Hematopoietic multipotent progenitor cell (in vitro differentiated cells): ENCODE data around the gene TGFB2. TPM values are rescaled to one million over a fixed set of nuclear protein-coding genes. Genes with fewer than 3 reads are reported as not detected.

ENCODE experiments used
- DNase-seq, 3 donors: peaks; one replicate each; pipeline ENCODE4 v3.0.0-alpha.2; 2011 to 2015; ENCODE audit warnings: low read depth in 2 of 3, low spot score in 2 of 3
- small RNA-seq: library from RNA; depleted of rRNA; stranded (forward); fragments of <200 nt; gene quantifications from one replicate; pipeline ENCODE3, GENCODE V24; 2012
- total RNA-seq: library from RNA; depleted of rRNA; stranded (reverse); fragments of >200 nt; gene quantifications from one replicate; pipeline ENCODE4 v1.2.3, GENCODE V29; 2012

Gene TGFB2
- total RNA-seq, 1 donor = under 0.01 TPM

- no peak for DNase-seq
These were observed 134.4 kb downstream of the TGFB2 start for GRCh38 chr1:218479436-218480115.

GRCh38 chr1:218480137-218480536, 135.0 kb downstream of the TGFB2 start:
- no peak for DNase-seq

GRCh38 chr1:218480588-218481099, 135.5 kb downstream of the TGFB2 start:
- no peak for DNase-seq

- no peak for DNase-seq
These were observed 136.1 kb downstream of the TGFB2 start for GRCh38 chr1:218481116-218481775.

GRCh38 chr1:218482683-218483082, 137.5 kb downstream of the TGFB2 start:
- DNase-seq = no peak

- no peak for DNase-seq
These were observed 140.2 kb downstream of the TGFB2 start for GRCh38 chr1:218485241-218485928.

GRCh38 chr1:218488531-218488930, 143.4 kb downstream of the TGFB2 start:
- no peak for DNase-seq

- no peak for DNase-seq
These were observed 143.8 kb downstream of the TGFB2 start for GRCh38 chr1:218488986-218489385.

GRCh38 chr1:218490406-218490922, 145.3 kb downstream of the TGFB2 start:
- DNase-seq = no peak

GRCh38 chr1:218492874-218493273, 147.7 kb downstream of the TGFB2 start:
- DNase-seq = no peak

GRCh38 chr1:218493986-218494385, 148.8 kb downstream of the TGFB2 start:
- no peak for DNase-seq

Small RNA genes lying within 50 kb of the gene (small RNA-seq; reads per million reads assigned to genes)
- gene AC096638.1 = not detected

Other genes starting within 250 kb of the TGFB2 start
- gene RRP15, start 60.0 kb upstream of the TGFB2 start, total RNA-seq = 2.4 TPM